PC-3 (cell line): Measurements from ENCODE around the gene DIS3L.
"Not testable (repeated sequence)": the region's sequence is repeated elsewhere in the genome, so short reads cannot be mapped to it uniquely, and the experiment has no call there.

Source experiments
- CTCF ChIP-seq: fragments of 300-600 bp; sonication (generic); conservative IDR thresholded peaks from 2 replicates; pipeline ENCODE4 v1.5.1; 2017; ENCODE audit warnings: antibody characterized with exemption, low read depth, mild to moderate bottlenecking, low read length
- EZH2 ChIP-seq: fragments of 300-600 bp; sonication (generic); IDR thresholded peaks from one replicate; pipeline ENCODE4 v1.6.1; 2017; ENCODE audit warnings: antibody characterized with exemption, mild to moderate bottlenecking, low read length; ENCODE audit not compliant: unreplicated experiment
- EZH2phosphoT487 ChIP-seq: fragments of 300-600 bp; sonication (generic); IDR thresholded peaks from 2 replicates; pipeline ENCODE4 v1.6.1; 2018; ENCODE audit warnings: mild to moderate bottlenecking, antibody characterized with exemption, low read length, borderline replicate concordance

GRCh38 chr15:66348530-66348929, 55.2 kb downstream of the DIS3L start:
- not testable (repeated sequence) for TF ChIP-seq CTCF, EZH2, EZH2phosphoT487
